Measurements from ENCODE around the gene BMPR1A. TPM values are rescaled to one million over a fixed set of nuclear protein-coding genes. Genes with fewer than 3 reads are reported as not detected.
A peak's percentile ranks its signal among the peaks of the same experiment; 100 is the strongest.
"Not testable (repeated sequence)": the region's sequence is repeated elsewhere in the genome, so short reads cannot be mapped to it uniquely, and the experiment has no call there.

BMPR1A gene
- total RNA-seq, 8 experiments from 2014 or later, result 15.8 to 44.1 (median 27.9) TPM

GRCh38 chr10:86936661-86937501 is 180.5 kb downstream of the BMPR1A start:
- in situ Hi-C loops (cut with MboI; ENCODE audit: low pct_unique_long_range_greater_than_20kb in 2 of 9, low sequenced_read_pairs in 9 of 9, unreplicated experiment in 9 of 9), result loop anchor here in 2 of 9 experiments (25.0 kb wide), 1 partner anchor 125 kb away; no protein-coding TSS in a partner anchor
- Histone ChIP-seq H3K4me3 (no peak overlapping the region), H3K4me1 (replicated peaks in 1 of 2) (peaks cover 0 to 5% of the 10 kb centered on the region in 2 donors), H3K27ac (no peak overlapping the region)
- peak in 2 of 8 experiments; percentile 5 to 33 for ATAC-seq (replicated peaks in 6 of 8)
- WGBS, 10 experiments, result 0 to 88% (median 83%) methylated on average over 2 to 9 of the region's 13 CpGs; no CpG with 5 or more reads in 6 of the 10 experiments

- ATAC-seq (replicated peaks in 6 of 8), result no peak
Measured at GRCh38 chr10:86937502-86938154, 181.2 kb downstream of the BMPR1A start.

GRCh38 chr10:86938260-86938659 is 181.8 kb downstream of the BMPR1A start:
- in situ Hi-C loops (cut with MboI; ENCODE audit: low pct_unique_long_range_greater_than_20kb in 2 of 9, low sequenced_read_pairs in 9 of 9, unreplicated experiment in 9 of 9), result loop anchor here in 2 of 9 experiments (25.0 kb wide), 1 partner anchor 124 kb away; no protein-coding TSS in a partner anchor
- ATAC-seq (replicated peaks in 6 of 8), result no peak
- WGBS, 10 experiments, result 60 to 100% (median 88%) methylated on average over 1 to 2 of the region's 2 CpGs; no CpG with 5 or more reads in 3 of the 10 experiments
- Histone ChIP-seq H3K4me1 (replicated peaks in 1 of 2) (peaks cover 0 to 5% of the 10 kb centered on the region in 2 donors), H3K4me3 (no peak overlapping the region), H3K27ac (no peak overlapping the region)

More at GRCh38 chr10:86937502-86938154, 181.2 kb downstream of the BMPR1A start:
- Histone ChIP-seq H3K4me1 (replicated peaks in 1 of 2) (peaks cover 0 to 5% of the 10 kb centered on the region in 2 donors), H3K27ac (no peak overlapping the region), H3K4me3 (no peak overlapping the region)
- in situ Hi-C loops (cut with MboI; ENCODE audit: low pct_unique_long_range_greater_than_20kb in 2 of 9, low sequenced_read_pairs in 9 of 9, unreplicated experiment in 9 of 9), result loop anchor here in 2 of 9 experiments (25.0 kb wide), 1 partner anchor 125 kb away; no protein-coding TSS in a partner anchor
- 38 to 100% (median 92%) methylated on average over 2 to 5 of the region's 6 CpGs; no CpG with 5 or more reads in 2 of the 10 experiments for WGBS, 10 experiments

- not testable (repeated sequence) for H3K27ac ChIP-seq; H3K4me1 ChIP-seq (replicated peaks in 1 of 2); H3K4me3 ChIP-seq; ATAC-seq (replicated peaks in 6 of 8)
- in situ Hi-C loops (cut with MboI; ENCODE audit: low pct_unique_long_range_greater_than_20kb in 2 of 9, low sequenced_read_pairs in 9 of 9, unreplicated experiment in 9 of 9), result loop anchor here in 2 of 9 experiments (25.0 kb wide), 1 partner anchor 122 kb away; no protein-coding TSS in a partner anchor
- 88 to 100% (median 94%) methylated on average over 2 to 9 of the region's 16 CpGs; no CpG with 5 or more reads in 4 of the 10 experiments for WGBS, 10 experiments
Measured at GRCh38 chr10:86940076-86940475, 183.7 kb downstream of the BMPR1A start.

GRCh38 chr10:86940677-86941076 is 184.3 kb downstream of the BMPR1A start:
- WGBS, 10 experiments, result 80 to 100% (median 92%) methylated on average over 1 to 3 of the region's 6 CpGs; no CpG with 5 or more reads in 5 of the 10 experiments
- H3K4me1 ChIP-seq (replicated peaks in 1 of 2), result peaks cover 4 to 11% of the 10 kb centered on the region in 2 donors
- H3K4me3 ChIP-seq, result no peak overlapping the region
- no peak for ATAC-seq (replicated peaks in 6 of 8)
- no peak overlapping the region for H3K27ac ChIP-seq
- in situ Hi-C loops (cut with MboI; ENCODE audit: low pct_unique_long_range_greater_than_20kb in 2 of 9, low sequenced_read_pairs in 9 of 9, unreplicated experiment in 9 of 9), result loop anchor here in 2 of 9 experiments (25.0 kb wide), 1 partner anchor 122 kb away; no protein-coding TSS in a partner anchor

GRCh38 chr10:86941426-86941825 is 185.0 kb downstream of the BMPR1A start:
- 40 to 100% (median 79%) methylated on average over 1 to 2 of the region's 2 CpGs for WGBS, 10 experiments
- Histone ChIP-seq H3K4me3 (no peak overlapping the region), H3K27ac (no peak overlapping the region), H3K4me1 (replicated peaks in 1 of 2) (peaks cover 6 to 16% of the 10 kb centered on the region in 2 donors)
- in situ Hi-C loops (cut with MboI; ENCODE audit: low pct_unique_long_range_greater_than_20kb in 2 of 9, low sequenced_read_pairs in 9 of 9, unreplicated experiment in 9 of 9), result loop anchor here in 2 of 9 experiments (25.0 kb wide), 1 partner anchor 121 kb away; no protein-coding TSS in a partner anchor
- ATAC-seq (replicated peaks in 6 of 8), result no peak

GRCh38 chr10:86941991-86942421 is 185.6 kb downstream of the BMPR1A start:
- no peak overlapping the region for H3K4me3 ChIP-seq
- H3K4me1 ChIP-seq (replicated peaks in 1 of 2), result peaks cover 10 to 22% of the 10 kb centered on the region in 2 donors
- H3K27ac ChIP-seq, result no peak overlapping the region
- no peak for ATAC-seq (replicated peaks in 6 of 8)
- in situ Hi-C loops (cut with MboI; ENCODE audit: low pct_unique_long_range_greater_than_20kb in 2 of 9, low sequenced_read_pairs in 9 of 9, unreplicated experiment in 9 of 9), result loop anchor here in 2 of 9 experiments (25.0 kb wide), 1 partner anchor 120 kb away; no protein-coding TSS in a partner anchor
- 89 to 100% (median 100%) methylated on average over 2 to 9 of the region's 14 CpGs; no CpG with 5 or more reads in 3 of the 10 experiments for WGBS, 10 experiments

GRCh38 chr10:86942441-86943315 is 186.3 kb downstream of the BMPR1A start:
- no peak overlapping the region for H3K27ac ChIP-seq
- no peak overlapping the region for H3K4me3 ChIP-seq
- ATAC-seq (replicated peaks in 6 of 8), result peak in 1 of 8 experiments; percentile 2
- peaks cover 16 to 28% of the 10 kb centered on the region in 2 donors for H3K4me1 ChIP-seq (replicated peaks in 1 of 2)
- 80 to 98% (median 96%) methylated on average over 1 to 14 of the region's 94 CpGs; no CpG with 5 or more reads in 5 of the 10 experiments for WGBS, 10 experiments
- in situ Hi-C loops (cut with MboI; ENCODE audit: low pct_unique_long_range_greater_than_20kb in 2 of 9, low sequenced_read_pairs in 9 of 9, unreplicated experiment in 9 of 9), result loop anchor here in 2 of 9 experiments (25.0 kb wide), 1 partner anchor 120 kb away; no protein-coding TSS in a partner anchor

- 91 to 97% (median 96%) methylated on average over 5 to 16 of the region's 30 CpGs; no CpG with 5 or more reads in 6 of the 10 experiments for WGBS, 10 experiments
- ATAC-seq (replicated peaks in 6 of 8), result no peak
- H3K4me1 ChIP-seq (replicated peaks in 1 of 2), result peaks cover 16 to 29% of the 10 kb centered on the region in 2 donors
- H3K4me3 ChIP-seq, result no peak overlapping the region
- in situ Hi-C loops (cut with MboI; ENCODE audit: low pct_unique_long_range_greater_than_20kb in 2 of 9, low sequenced_read_pairs in 9 of 9, unreplicated experiment in 9 of 9), result loop anchor here in 2 of 9 experiments (25.0 kb wide), 1 partner anchor 119 kb away; no protein-coding TSS in a partner anchor
- H3K27ac ChIP-seq, result no peak overlapping the region
Measured at GRCh38 chr10:86943316-86944030, 187.1 kb downstream of the BMPR1A start.

GRCh38 chr10:86944031-86944419 is 187.6 kb downstream of the BMPR1A start:
- in situ Hi-C loops (cut with MboI; ENCODE audit: low pct_unique_long_range_greater_than_20kb in 2 of 9, low sequenced_read_pairs in 9 of 9, unreplicated experiment in 9 of 9), result loop anchor here in 2 of 9 experiments (25.0 kb wide), 1 partner anchor 118 kb away; no protein-coding TSS in a partner anchor
- ATAC-seq (replicated peaks in 6 of 8), result peak in 1 of 8 experiments; percentile 2
- 45 to 100% (median 80%) methylated on average over 1 to 2 of the region's 4 CpGs; no CpG with 5 or more reads in 7 of the 10 experiments for WGBS, 10 experiments
- Histone ChIP-seq H3K27ac (no peak overlapping the region), H3K4me3 (no peak overlapping the region), H3K4me1 (replicated peaks in 1 of 2) (peaks cover 16 to 29% of the 10 kb centered on the region in 2 donors)

GRCh38 chr10:86944471-86944870 is 188.1 kb downstream of the BMPR1A start:
- peak in 3 of 8 experiments; percentile 76 to 83 (median 77) for ATAC-seq (replicated peaks in 6 of 8)
- in situ Hi-C loops (cut with MboI; ENCODE audit: low pct_unique_long_range_greater_than_20kb in 2 of 9, low sequenced_read_pairs in 9 of 9, unreplicated experiment in 9 of 9), result loop anchor here in 2 of 9 experiments (25.0 kb wide), 1 partner anchor 118 kb away; no protein-coding TSS in a partner anchor
- Histone ChIP-seq H3K4me3 (no peak overlapping the region), H3K4me1 (replicated peaks in 1 of 2) (peaks cover 16 to 29% of the 10 kb centered on the region in 2 donors), H3K27ac (no peak overlapping the region)

All from motor neuron (in vitro differentiated cells).